HepG2 (cell line): ENCODE data around the gene LPO. TPM values are rescaled to one million over a fixed set of nuclear protein-coding genes. Genes with fewer than 3 reads are reported as not detected.

ENCODE experiments used
- CREM ChIP-seq, 2 experiments: sonication (generic) in 1 of 2; formaldehyde crosslinking in 1 of 2; IDR thresholded peaks; 2 replicates each; pipeline versions ENCODE4 v1.4.0 to v1.6.1; 2016 to 2020; ENCODE audit warnings: antibody characterized with exemption in 1 of 2, mild to moderate bottlenecking in 1 of 2, missing genetic modification reagents in 1 of 2
- DMAP1 ChIP-seq: IDR thresholded peaks from 2 replicates; pipeline ENCODE4 v1.6.1; 2016
- HOXA5 ChIP-seq: sonication (generic); formaldehyde crosslinking; IDR thresholded peaks from 2 replicates; pipeline ENCODE4 v1.4.0; 2020; ENCODE audit warnings: missing genetic modification reagents
- KDM4B ChIP-seq: sonication (generic); formaldehyde crosslinking; IDR thresholded peaks from 2 replicates; pipeline ENCODE4 v1.4.0; 2020; ENCODE audit warnings: missing genetic modification reagents
- KMT2A ChIP-seq: sonication (generic); formaldehyde crosslinking; IDR thresholded peaks from 2 replicates; pipeline ENCODE4 v1.4.0; 2020; ENCODE audit warnings: missing genetic modification reagents
- PRPF4 ChIP-seq: fragments of 200-400 bp; formaldehyde crosslinking; IDR thresholded peaks from 2 replicates; pipeline ENCODE4 v1.6.1; 2016; ENCODE audit warnings: low read length, low read depth; ENCODE audit not compliant: poor library complexity, severe bottlenecking
- PTBP1 ChIP-seq: fragments of 200-400 bp; formaldehyde crosslinking; IDR thresholded peaks from 2 replicates; pipeline ENCODE4 v1.6.1; 2018; ENCODE audit warnings: low read length, low read depth; ENCODE audit not compliant: poor library complexity, severe bottlenecking
- SCMH1 ChIP-seq: sonication (generic); formaldehyde crosslinking; IDR thresholded peaks from 2 replicates; pipeline ENCODE4 v1.9.0; 2021; ENCODE audit warnings: missing genetic modification reagents, mild to moderate bottlenecking, borderline replicate concordance
- SP2 ChIP-seq: sonication (generic); formaldehyde crosslinking; IDR thresholded peaks from 2 replicates; pipeline ENCODE4 v1.5.1; 2020; ENCODE audit warnings: mild to moderate bottlenecking, missing genetic modification reagents
- SRF ChIP-seq: IDR thresholded peaks from 2 replicates; pipeline ENCODE4 v1.6.1; 2011; ENCODE audit warnings: mild to moderate bottlenecking, low read depth, low read length, moderate library complexity
- ZNF256 ChIP-seq: sonication (generic); formaldehyde crosslinking; conservative IDR thresholded peaks from 2 replicates; pipeline ENCODE4 v1.4.0; 2020; ENCODE audit warnings: missing genetic modification reagents
- ZNF263 ChIP-seq: sonication (generic); formaldehyde crosslinking; IDR thresholded peaks from 2 replicates; pipeline ENCODE4 v1.4.0; 2020; ENCODE audit warnings: missing genetic modification reagents
- ZNF761 ChIP-seq: sonication (generic); formaldehyde crosslinking; conservative IDR thresholded peaks from 2 replicates; pipeline ENCODE4 v1.4.0; 2020; ENCODE audit warnings: mild to moderate bottlenecking, missing genetic modification reagents
- ZNF850 ChIP-seq: sonication (generic); formaldehyde crosslinking; conservative IDR thresholded peaks from 2 replicates; pipeline ENCODE4 v1.9.0; 2021; ENCODE audit warnings: mild to moderate bottlenecking, missing genetic modification reagents
- polyA plus RNA-seq, 8 experiments: library from polyadenylated mRNA; depleted of rRNA in 3 of 8; stranded (reverse) in 7 of 8; unstranded in 1 of 8; fragments of >200 nt; fragmentation: Illumina TruSeq in 4 of 8; extraction: Trizol in 4 of 8; gene quantifications; 2 replicates each; pipeline versions ENCODE4 v1.2.1 to v1.2.3, GENCODE V29; 2011 to 2016; ENCODE audit warnings: low read depth in 4 of 8, missing spikeins in 1 of 8, mixed read lengths in 1 of 8; ENCODE audit not compliant: insufficient read depth in 1 of 8
- total RNA-seq, 5 experiments: library from RNA; depleted of rRNA; stranded (reverse); fragments of >200 nt; fragmentation: Illumina TruSeq; extraction: Trizol; gene quantifications; 2 replicates each; pipeline ENCODE4 v1.2.3, GENCODE V29; 2016; ENCODE audit warnings: low read depth in 1 of 5
- TF ChIP-seq, protein P1 (sequence below): sonication (generic); formaldehyde crosslinking; IDR thresholded peaks from 2 replicates; pipeline ENCODE4 v1.5.0; 2020; ENCODE audit warnings: mild to moderate bottlenecking, missing genetic modification reagents
- TF ChIP-seq, protein P2 (sequence below): sonication (generic); formaldehyde crosslinking; IDR thresholded peaks from 2 replicates; pipeline ENCODE4 v1.5.1; 2020; ENCODE audit warnings: mild to moderate bottlenecking, missing genetic modification reagents
- TF ChIP-seq, protein P3 (sequence below): fragments of 450-650 bp; IDR thresholded peaks from 2 replicates; pipeline ENCODE4 v1.6.1; 2017
- TF ChIP-seq, protein P4 (sequence below): sonication (generic); formaldehyde crosslinking; IDR thresholded peaks from 2 replicates; pipeline ENCODE4 v1.4.0; 2020; ENCODE audit warnings: missing genetic modification reagents
- TF ChIP-seq, protein P5 (sequence below): sonication (generic); formaldehyde crosslinking; IDR thresholded peaks from 2 replicates; pipeline ENCODE4 v1.4.0; 2020; ENCODE audit warnings: missing genetic modification reagents, borderline replicate concordance

The LPO gene
- total and polyA plus RNA-seq, 2 of the 13 experiments (the other 11 are each of a cell fraction or from before 2014, with no cell fraction given), result not detected

DNA sequence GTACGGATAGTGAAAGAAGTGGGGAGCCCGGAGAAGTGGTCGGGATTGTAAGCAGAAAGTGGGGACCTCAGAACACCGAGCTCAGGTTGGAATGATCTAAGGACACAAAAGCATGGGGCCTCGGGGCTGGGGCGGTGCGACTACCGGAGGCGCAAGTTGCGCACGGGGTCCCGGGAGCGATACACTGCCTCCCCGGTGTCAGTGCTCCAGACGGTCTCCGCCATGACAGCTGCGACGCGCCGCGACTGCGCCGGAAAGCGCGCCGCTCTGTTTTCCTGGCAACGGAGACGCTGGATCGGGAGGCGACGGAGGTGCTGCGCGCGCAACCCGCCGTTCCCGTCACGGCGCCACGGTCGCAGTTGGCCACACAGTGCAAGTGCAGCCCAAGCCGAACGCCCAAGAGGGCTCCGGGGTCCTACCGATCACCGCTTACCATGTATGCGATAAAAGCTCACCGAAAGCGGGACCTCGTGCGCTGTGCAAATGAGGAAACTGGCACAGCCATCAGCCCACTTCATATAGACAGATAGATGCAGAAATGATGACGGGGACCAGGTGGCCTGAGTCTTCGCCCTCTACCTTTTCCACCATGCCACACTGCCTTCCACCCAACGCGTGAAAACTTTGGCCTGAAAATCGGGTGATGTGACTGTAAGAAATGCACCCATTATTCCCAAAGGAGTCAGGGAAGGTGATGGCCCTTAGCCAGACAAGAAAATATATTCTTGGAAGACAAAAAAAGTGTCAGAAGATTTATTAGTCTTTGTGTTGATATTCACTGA is 19.2 kb upstream of the LPO start, which contains the start of gene MKS1 (continued):
- TF ChIP-seq, protein P1, sequence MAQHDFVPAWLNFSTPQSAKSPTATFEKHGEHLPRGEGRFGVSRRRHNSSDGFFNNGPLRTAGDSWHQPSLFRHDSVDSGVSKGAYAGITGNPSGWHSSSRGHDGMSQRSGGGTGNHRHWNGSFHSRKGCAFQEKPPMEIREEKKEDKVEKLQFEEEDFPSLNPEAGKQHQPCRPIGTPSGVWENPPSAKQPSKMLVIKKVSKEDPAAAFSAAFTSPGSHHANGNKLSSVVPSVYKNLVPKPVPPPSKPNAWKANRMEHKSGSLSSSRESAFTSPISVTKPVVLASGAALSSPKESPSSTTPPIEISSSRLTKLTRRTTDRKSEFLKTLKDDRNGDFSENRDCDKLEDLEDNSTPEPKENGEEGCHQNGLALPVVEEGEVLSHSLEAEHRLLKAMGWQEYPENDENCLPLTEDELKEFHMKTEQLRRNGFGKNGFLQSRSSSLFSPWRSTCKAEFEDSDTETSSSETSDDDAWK (CRISPR knock-in tag), result no peak
- no peak for TF ChIP-seq SCMH1 (CRISPR knock-in tag)
- TF ChIP-seq ZNF761 (CRISPR knock-in tag), result peak; percentile 68
- no peak for TF ChIP-seq SP2
- TF ChIP-seq ZNF850 (CRISPR knock-in tag), result no peak
- peak; percentile 91 for TF ChIP-seq CREM (IDR thresholded peaks at IDR 0.05)
- peak; percentile 62; the same call in 1 of the 2 replicates for TF ChIP-seq CREM (CRISPR knock-in tag; IDR thresholded peaks at IDR 0.05)
- TF ChIP-seq KDM4B, result 0 out of 2 replicates have a peak, but pooled peaks have one; percentile 29
- no peak for TF ChIP-seq PRPF4
- TF ChIP-seq PTBP1, result no peak
- TF ChIP-seq, protein P2, sequence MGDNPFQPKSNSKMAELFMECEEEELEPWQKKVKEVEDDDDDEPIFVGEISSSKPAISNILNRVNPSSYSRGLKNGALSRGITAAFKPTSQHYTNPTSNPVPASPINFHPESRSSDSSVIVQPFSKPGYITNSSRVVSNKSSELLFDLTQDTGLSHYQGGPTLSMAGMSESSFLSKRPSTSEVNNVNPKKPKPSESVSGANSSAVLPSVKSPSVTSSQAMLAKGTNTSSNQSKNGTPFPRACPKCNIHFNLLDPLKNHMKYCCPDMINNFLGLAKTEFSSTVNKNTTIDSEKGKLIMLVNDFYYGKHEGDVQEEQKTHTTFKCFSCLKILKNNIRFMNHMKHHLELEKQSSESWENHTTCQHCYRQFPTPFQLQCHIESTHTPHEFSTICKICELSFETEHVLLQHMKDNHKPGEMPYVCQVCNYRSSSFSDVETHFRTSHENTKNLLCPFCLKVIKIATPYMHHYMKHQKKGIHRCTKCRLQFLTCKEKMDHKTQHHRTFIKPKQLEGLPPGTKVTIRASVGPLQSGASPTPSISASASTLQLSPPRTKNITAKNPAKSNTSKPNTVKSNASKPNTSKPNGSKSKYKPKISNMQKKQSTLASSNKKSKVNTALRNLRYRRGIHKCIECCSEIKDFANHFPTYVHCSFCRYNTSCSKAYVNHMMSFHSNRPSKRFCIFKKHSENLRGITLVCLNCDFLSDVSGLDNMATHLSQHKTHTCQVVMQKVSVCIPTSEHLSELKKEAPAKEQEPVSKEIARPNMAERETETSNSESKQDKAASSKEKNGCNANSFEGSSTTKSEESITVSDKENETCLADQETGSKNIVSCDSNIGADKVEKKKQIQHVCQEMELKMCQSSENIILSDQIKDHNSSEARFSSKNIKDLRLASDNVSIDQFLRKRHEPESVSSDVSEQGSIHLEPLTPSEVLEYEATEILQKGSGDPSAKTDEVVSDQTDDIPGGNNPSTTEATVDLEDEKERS, result no peak
- TF ChIP-seq SRF, result peak; percentile 10; the same call in 1 of the 2 replicates
- TF ChIP-seq, protein P3, sequence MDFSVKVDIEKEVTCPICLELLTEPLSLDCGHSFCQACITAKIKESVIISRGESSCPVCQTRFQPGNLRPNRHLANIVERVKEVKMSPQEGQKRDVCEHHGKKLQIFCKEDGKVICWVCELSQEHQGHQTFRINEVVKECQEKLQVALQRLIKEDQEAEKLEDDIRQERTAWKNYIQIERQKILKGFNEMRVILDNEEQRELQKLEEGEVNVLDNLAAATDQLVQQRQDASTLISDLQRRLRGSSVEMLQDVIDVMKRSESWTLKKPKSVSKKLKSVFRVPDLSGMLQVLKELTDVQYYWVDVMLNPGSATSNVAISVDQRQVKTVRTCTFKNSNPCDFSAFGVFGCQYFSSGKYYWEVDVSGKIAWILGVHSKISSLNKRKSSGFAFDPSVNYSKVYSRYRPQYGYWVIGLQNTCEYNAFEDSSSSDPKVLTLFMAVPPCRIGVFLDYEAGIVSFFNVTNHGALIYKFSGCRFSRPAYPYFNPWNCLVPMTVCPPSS, result no peak
- TF ChIP-seq, protein P4, sequence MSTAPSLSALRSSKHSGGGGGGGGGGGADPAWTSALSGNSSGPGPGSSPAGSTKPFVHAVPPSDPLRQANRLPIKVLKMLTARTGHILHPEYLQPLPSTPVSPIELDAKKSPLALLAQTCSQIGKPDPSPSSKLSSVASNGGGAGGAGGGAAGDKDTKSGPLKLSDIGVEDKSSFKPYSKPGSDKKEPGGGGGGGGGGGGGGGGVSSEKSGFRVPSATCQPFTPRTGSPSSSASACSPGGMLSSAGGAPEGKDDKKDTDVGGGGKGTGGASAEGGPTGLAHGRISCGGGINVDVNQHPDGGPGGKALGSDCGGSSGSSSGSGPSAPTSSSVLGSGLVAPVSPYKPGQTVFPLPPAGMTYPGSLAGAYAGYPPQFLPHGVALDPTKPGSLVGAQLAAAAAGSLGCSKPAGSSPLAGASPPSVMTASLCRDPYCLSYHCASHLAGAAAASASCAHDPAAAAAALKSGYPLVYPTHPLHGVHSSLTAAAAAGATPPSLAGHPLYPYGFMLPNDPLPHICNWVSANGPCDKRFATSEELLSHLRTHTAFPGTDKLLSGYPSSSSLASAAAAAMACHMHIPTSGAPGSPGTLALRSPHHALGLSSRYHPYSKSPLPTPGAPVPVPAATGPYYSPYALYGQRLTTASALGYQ (CRISPR knock-in tag), result peak; percentile 60; the same call in 1 of the 2 replicates
- TF ChIP-seq, protein P5, sequence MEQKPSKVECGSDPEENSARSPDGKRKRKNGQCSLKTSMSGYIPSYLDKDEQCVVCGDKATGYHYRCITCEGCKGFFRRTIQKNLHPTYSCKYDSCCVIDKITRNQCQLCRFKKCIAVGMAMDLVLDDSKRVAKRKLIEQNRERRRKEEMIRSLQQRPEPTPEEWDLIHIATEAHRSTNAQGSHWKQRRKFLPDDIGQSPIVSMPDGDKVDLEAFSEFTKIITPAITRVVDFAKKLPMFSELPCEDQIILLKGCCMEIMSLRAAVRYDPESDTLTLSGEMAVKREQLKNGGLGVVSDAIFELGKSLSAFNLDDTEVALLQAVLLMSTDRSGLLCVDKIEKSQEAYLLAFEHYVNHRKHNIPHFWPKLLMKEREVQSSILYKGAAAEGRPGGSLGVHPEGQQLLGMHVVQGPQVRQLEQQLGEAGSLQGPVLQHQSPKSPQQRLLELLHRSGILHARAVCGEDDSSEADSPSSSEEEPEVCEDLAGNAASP (CRISPR knock-in tag), result peak; percentile 53; the same call in 1 of the 2 replicates
- TF ChIP-seq ZNF256, result 0 out of 2 replicates have a peak, but pooled peaks have one; percentile 53
- TF ChIP-seq KMT2A, result peak; percentile 88; the same call in 1 of the 2 replicates
- TF ChIP-seq ZNF263, result peak; percentile 54; the same call in 1 of the 2 replicates
- TF ChIP-seq HOXA5 (CRISPR knock-in tag), result peak; percentile 63; the same call in 1 of the 2 replicates
- peak; percentile 62 for TF ChIP-seq DMAP1 (CRISPR knock-in tag)
